GM18502 (cell line): Measurements from ENCODE around the gene CYP2W1.

Experiments
- ATAC-seq: cut with Tn5 transposase; IDR thresholded peaks from one replicate; pipeline ENCODE4 v1.9.1; 2021; ENCODE audit warnings: mild to moderate bottlenecking; ENCODE audit not compliant: unreplicated experiment, poor library complexity

CYP2W1 gene

DNA sequence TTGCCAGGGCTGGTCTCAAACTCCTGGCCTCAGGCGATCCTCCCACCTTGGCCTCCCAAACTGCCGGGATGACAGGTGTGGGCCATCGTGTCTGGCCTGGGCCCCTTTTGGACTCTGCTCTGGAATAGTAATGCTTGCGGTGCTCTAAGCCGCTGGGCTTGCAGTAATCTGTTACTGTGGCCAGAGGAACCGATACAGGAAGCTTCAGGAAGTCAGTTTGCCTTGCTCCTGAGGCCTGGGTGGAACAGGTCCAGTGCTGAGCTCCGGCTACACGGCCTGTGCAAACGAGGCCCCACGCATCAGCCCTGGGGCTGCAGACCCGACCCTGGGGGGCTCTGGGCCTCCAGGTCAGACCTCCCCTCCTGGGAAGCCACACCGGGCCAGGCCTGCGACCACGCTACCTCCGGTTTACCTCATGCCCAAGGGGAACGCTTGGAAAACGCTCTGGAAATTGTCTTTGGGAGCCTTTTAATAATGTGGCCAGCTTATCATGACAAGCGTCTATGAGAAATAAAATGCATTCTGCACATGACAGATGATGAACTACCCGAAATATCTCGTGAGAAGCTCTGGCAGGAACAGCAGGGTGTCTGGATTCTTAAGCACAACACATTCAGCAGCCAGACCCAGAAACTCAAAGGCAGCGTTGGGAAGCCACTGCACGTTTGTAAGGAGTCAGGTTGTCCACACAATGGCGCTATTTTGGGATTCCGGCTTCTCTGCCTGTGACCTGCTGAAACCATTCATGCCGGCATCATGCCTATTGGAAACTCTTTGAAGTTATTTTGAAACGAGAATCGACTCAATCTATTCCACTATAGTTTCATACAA, 18.4 kb upstream of the CYP2W1 start:
- ATAC-seq, result no peak

DNA sequence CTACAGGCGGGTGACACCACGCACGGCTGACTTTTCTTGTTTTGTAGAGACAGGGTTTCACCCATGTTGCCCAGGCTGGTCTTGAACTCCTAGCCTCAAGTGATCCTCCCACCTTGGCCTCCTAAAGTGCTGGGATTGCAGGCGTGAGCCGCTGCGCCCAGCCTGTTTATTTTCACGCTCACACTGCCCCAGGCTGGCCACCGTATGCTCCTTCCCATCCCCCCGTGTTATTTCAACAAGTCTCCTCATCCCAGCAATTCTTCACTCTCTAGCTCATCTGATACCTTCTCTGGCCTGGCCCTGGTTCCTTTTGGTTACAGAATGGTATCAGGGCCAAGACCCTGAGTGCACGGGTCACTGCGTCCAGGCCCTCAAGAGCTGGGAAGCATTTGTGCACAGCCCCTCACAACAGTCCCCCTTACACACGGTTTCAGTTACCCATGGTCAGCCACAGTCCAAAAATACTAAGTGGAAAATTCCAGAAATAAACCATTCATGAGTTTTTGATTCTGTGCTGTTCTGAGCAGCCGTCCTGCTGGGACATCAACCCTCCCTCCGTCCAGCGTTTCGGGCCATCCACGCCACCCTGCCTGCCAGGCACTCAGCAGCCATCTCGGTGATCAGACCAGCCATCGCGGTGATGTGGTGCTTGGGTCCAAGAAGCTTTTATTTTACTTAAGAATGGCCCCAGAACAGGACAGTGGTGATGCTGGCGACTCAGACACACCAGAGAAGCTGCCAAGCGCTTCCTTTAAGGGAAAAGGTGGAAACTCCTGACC, 16.5 kb upstream of the CYP2W1 start:
- no peak for ATAC-seq

DNA sequence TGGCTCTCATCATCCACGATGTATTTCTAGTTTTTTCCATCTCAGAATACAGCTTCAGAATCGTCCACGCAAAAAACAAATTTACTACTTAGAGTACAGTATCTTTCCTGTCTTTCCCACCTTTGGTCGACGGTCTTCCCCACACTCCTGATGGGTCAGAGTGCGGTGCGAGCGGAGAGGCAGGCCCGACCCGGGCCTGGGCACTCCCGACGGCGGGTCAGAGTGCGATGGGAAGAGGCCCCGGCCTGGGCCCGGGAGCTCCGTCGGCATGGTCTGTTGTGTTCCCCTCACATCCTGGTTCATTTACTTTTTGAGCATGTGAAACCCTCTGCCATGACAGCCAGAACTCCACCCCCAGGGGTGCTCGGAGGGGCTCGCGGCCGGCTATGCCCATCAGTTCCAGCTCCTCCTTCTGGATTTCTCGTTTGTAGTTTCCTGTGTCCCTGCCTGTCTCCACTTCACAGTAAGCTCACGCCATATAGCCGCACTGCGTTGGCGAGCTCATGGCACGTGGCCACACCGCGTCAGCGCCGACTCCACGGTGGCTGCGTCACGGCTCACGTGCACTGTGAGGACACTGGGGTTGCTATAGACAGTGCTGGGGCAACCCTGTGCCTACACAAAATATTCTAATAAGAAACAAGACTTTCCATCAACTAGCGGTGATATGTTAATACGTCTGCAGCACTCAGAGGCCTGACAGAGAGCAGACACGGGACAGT, 15.5 kb upstream of the CYP2W1 start:
- no peak for ATAC-seq

DNA sequence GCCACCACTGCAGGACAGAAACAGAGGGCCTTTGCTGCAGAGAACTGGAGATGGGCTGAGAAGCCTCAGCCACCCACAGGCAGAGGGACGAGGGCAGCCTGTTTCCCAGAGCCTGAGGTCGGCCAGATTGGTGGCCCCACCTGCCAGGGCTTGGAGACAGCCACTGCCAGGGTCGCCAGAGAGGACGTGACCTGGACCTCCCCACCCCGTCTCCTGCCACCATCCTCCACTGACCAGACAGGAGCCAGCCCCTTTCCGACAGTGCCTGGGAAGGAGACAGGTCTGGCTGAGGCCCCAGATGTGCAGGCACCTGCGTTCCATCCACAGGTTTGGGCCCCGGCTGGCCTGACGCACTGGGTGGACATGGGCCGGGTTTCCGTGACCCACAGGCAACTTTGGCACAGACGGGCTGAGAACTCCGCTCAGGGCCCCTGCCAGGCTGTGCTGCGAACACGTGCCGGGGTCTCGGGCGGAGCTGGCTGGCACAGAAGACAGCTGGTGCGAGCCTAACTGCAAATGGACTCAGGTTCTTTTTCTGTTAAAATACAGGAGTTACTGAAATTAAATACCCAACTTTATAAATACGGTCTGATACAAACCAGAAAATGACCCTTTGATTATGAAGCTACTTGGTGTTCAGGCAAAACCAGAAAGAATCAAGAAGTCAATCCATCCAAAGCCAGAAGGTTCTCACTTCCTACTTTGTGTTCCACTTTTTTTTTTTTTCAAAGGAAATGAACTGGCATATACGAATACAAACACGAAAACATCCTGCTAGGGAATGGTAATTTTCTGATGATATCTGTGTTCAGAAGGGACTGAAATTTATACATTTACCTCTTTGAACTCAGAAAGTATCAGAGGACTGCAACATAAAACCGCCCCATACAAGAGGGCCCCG, 14.5 kb upstream of the CYP2W1 start:
- no peak for ATAC-seq

DNA sequence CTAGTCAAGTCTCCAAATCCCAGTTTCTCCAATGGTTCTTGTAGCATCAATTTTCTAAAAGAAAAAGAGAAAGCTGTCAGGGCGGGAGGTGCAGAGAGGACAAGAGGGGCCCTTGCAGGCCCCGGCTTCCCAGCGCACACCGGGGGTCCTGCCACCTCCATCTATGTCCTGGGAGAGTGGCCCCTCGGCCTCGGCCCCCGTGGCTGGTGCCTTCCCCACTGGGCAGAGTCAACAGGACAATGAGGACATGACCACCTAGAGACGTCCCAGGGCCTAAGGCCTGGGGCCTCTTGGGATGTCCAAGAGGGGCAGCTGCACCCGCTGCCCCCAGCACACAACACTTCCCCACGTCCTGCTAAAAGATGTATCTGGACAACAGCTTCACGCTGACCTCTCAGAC, 13.6 kb upstream of the CYP2W1 start:
- ATAC-seq, result no peak

DNA sequence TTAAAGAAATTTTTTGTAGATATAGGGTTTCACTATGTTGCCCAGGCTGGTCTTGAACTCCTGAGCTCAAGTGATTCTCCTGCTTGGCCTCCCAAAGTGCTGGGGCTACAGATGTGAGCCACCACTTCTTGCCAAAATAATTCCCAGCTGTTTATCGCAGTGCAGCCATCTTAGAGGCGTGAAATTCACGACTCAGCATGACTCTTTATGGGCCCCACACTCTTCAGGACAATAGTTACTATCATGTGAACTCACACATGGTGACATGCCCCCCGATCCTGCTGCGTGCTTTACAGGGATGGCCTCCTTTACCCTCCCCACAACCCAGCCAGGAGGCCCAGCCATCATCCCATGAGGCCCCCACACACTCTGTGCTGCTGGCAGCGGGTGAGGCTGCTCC, 12.2 kb upstream of the CYP2W1 start:
- ATAC-seq, result no peak

DNA sequence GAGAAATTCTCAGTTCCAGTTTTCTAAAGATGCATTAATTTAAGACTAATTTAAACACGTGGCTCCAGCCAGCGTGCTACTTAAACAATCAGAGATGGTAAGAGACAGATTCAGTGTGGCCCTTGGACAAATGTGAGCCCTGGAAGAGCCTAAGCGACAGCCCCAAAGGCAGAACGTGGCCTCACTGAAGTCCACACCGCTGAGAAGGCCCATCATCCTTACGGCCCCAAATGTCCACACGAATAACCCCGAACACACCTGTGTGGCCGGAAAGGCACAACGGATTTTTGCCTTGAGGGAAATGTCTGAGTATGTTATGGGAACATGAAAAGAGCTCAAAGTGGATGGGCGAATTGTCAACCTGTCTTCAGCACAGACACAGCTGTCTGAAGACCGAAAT, 10.9 kb upstream of the CYP2W1 start:
- no peak for ATAC-seq

DNA sequence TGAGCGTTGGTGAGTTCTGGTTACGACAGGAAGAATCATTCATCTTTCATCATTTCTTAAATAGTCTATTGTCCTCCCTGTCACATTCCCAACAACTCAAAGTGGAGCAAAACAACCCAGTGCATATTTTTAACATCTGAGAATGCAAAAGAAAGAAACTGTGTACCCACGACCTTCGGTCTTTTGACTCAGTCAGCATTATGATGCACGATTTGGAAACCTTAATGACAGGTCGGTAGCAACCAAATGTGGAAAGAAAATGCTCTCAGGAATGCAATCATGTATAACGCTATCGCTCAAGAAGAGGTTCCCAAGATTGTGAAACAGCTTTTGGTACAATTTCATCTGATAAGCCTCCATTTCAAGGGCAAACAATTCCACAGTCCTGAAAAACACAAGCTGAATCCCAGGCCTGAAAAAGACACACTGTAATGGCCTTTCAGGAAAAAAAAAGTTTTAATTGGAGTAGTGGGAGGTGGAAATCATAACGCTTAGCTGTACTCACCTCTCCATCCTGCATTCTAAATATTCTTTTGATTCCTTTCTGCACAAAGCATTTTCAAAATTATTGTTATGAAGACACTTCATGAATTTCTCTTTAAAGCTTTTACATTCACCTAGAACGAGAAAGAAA, 10.2 kb upstream of the CYP2W1 start:
- no peak for ATAC-seq

DNA sequence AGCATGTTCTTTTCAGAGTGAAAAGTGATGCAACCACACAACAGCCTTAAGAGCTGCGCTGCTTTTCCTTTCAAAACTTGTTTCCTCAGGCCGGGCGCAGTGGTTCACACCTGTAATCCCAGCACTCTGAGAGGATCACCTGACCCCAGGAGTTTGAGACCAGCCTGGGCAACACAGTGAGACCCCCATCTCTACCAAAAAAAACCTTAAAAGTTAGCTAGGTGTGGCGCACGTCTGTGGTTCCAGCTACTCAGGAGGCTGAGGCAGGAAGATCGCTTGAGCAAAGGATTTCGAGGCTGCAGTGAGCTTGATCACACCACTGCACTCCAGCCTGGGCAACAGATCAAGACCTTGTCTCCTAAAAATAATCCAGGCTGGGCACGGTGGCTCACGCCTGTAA, 9.7 kb upstream of the CYP2W1 start:
- ATAC-seq, result no peak

DNA sequence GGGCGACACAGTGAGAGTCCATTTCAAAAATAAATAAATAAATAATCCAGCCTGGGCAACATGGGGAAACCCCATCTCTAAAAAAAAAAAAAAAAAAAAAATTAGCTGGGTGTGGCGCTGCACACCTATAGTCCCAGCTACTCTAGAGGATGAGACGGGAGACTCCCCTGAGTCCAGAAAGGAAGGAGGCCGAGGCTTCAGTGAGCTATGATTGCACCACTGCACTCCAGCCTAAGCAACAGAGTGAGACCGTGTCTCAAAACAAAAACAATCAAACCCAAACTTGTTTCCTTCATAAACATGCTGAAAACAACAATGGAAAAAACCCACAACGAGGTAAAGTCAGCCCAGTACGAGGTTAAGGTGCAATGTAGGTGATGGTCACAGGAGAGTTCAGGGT, 8.8 kb upstream of the CYP2W1 start:
- ATAC-seq, result no peak

DNA sequence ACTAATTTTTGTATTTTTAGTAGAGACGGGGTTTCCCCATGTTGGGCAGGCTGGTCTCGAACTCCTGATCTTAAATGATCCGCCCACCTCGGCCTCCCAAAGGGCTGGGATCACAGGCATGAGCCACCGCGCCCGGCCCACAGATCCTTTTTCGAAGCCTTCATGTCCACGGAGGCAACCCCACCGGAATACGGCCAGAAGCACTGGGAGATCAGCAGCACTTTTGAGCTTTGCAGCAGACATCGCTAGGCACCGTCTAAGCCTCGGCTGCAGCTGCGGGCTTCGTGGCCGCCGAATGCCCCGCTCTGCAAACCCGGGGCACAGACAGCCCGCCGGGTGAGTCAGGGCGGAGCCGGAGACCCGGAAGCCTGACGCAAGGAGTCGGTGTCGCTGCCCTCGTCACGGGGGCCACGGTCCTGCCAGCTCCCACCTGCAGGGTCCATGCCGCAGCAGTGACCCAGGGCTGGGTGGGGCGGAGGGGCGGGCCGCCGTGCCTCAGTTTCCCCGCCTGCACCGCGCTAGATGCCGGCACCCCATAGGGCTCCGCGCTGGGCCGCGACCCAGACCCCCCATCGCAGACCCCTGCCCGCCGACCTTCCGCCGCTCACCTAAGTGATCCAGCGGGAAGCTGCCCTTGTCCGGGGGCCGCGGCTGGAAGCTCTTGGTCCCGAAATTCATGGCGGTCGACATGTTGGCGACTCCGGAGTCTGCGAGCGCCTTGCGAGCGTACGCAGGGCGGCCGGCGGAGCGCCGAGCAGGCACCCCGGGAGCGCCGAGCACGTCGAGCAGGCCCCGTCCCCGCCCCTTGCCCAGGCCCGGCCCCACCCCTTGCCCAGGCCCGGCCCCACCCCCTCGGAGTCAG, 7.9 kb upstream of the CYP2W1 start, which contains the start of gene COX19:
Gene COX19 (minus strand): TSS at position 730 of the 862 bp plus-strand sequence. CDS start 40 bp downstream, at position 690.
- ATAC-seq, result peak; percentile 76

DNA sequence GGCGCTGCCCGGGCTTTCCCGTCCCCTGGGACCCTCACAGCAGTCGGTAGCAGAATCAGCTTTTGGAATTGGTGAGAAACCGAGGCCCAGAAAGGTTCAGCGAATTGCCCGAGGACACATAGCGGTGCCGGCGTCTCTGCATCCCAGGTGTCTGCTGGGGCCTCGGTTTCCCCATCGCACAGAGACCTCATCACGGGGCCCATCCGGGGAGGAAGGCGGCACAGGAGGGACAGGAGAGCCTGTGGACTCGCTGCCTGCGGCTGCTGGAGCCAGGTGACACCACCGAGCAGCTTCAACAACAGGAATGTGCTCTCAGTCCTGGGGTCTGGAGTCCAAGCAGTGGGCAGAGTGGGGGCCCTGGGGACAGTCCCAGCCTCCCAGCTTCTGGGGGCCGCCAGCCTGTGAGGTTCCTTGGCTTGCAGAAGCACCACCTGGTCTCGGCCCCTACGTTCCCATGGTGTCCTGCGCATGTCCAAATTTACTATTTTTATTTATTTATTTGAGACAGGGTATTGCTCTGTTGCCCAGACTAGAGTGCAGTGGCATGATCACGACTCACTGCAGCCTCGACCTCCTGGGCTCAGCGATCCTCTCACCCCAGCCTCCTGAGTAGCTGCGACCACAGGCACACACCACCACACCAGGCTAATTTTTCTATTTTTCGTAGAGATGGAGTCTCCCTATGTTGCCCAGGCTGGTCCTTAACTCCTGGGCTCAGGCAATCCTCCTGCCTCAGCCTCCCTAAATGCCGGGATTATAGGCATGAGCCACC, 7.1 kb upstream of the CYP2W1 start:
- no peak for ATAC-seq

DNA sequence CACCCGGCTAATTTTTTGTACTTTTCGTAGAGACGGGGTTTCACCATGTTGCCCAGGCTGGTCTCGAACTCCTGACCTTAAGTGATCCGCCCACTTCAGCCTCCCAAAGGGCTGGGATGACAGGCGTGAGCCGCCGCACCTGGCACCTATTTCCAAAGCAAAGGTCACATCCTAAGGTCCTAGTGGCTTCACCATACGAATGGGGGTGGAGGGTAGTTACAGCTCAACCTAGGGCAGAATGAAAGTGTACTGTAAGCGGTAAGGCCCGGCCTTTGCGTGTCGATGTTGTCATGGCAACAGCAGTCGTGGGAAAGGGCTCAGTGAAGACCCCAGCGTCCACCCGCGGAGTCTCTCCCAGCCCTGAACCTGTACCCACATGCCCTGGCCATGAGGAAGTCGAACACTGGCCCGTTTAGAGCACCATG, 6.1 kb upstream of the CYP2W1 start:
- no peak for ATAC-seq

DNA sequence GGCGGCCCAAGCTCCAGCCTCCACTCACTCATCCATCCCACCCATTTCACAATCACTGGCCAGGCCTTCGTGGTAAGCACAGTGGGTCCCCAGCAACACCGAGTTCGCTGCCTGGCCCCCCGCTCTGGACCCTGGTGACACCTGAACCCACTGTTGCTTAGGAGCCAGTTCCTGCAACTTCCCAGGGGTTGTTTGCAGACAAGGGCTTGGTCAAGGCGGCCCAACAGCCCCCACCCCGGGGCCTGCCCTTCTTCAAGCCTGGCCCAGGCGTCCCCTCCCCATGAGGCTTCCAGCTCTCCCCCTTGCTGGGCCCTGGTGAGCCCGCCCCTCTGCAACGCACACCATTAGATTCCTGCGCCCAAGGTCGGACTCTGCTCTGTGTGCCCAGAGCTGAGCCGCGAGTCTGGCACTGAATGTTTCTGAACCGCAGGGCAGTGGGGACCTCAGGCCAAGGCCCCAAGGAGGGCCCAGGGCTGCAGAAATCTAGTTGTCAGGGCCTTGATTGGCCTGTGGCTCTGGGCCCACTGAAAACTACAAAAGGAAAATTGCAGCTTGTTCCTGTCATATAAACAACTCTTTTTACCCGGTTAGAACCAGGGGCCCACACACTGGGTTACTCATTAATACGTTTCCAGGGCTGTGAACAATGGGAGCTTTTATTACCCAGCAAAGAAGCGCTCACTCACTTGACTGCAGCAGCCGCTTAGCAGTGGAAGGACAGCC, 5.5 kb upstream of the CYP2W1 start:
- ATAC-seq, result no peak

DNA sequence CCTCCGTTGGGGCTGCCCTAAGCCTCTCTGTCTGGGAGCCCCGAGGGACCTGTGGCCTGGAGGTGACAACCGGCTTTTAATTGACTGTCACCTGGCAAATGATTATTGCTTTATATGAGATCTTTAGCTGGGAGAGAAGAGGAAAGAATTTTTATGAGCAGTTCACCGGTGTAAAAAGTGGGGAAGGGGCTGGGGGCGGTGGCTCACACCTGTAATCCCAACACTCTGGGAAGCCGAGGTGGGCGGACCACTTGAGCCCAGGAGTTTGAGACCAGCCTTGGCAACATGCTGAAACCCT, 5.0 kb upstream of the CYP2W1 start:
- no peak for ATAC-seq

DNA sequence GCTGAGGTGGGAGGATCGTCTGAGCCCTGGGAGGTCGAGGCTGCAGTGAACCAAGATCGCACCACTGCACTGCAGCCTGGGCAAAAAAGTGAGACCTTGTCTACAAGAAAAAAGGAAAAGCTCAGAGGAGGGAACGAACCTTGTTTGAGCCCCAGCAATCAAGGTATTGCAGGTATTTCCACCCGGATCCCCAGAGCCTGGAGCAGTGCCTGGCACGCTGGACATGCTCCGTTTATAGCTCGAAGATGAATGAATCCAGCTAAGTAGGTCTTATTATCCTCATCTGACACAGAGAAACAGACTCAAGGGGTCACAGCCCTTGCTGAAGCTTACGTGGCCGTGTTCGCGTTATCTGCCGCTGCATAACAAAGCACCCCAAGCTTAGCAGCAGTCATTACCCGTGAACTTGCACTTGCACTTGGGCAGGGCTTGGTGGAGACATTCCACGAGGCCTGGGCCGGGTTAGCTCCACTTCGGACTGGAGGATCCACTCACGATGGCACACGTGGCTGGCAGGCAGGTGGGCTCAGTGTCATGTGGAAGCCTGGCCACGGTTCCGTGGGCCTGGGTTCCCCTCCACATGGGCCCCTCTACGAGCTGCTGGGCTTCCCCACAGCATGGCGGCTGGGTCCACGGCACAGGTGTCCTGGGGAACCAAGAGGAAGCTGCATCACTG, 4.4 kb upstream of the CYP2W1 start:
- no peak for ATAC-seq

DNA sequence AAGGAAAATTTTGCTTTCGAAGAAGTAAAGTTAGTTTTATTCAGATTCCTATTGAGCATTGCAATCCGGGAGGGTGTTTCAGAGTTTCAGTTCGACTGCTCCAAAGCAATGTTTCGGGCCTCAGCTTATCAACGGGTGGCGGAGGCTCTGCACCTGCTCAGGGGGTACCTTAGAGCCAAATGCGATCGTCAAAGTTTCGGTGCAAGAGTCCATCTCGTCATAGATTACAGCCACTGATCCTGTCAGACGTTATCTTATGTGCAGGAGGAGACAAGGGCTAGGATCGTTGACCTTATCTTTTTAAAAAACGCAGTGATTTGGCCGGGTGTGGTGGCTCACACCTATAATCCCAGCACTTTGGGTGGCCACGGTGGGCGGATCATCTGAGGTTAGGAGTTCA, 3.8 kb upstream of the CYP2W1 start:
- no peak for ATAC-seq
